Thyroid gland (tissue), 4 donors: ENCODE data around the gene TSEN34. TPM values are rescaled to one million over a fixed set of nuclear protein-coding genes. Genes with fewer than 3 reads are reported as not detected.
"Not testable (repeated sequence)": the region's sequence is repeated elsewhere in the genome, so short reads cannot be mapped to it uniquely, and the experiment has no call there.

Experiments
- DNase-seq, 2 donors: peaks; one replicate each; pipeline ENCODE4 v3.0.0-alpha.2; 2019
- H3K27ac ChIP-seq, 3 donors: fragments of 200-600 bp; sonication (generic); 1 replicate in 2 of 3; 2 replicates in 1 of 3; pipeline ENCODE4 v1.5.1; 2016 to 2019; ENCODE audit warnings: mild to moderate bottlenecking in 1 of 3, moderate library complexity in 1 of 3
- H3K27me3 ChIP-seq: fragments of 200-600 bp; sonication (generic); one replicate; pipeline ENCODE4 v1.5.1; 2019
- H3K36me3 ChIP-seq, 2 donors: fragments of 200-600 bp; sonication (generic); one replicate each; pipeline ENCODE4 v1.5.1; 2016 to 2019
- H3K4me1 ChIP-seq, 2 donors: fragments of 200-600 bp; sonication (generic); one replicate each; pipeline ENCODE4 v1.5.1; 2017 to 2019
- H3K4me3 ChIP-seq, 3 donors: fragments of 200-600 bp; sonication (generic); replicated peaks in 1 of 3; 1 replicate in 2 of 3; 2 replicates in 1 of 3; pipeline ENCODE4 v1.5.1; 2016; ENCODE audit warnings: mild to moderate bottlenecking in 1 of 3
- H3K9me3 ChIP-seq: fragments of 200-600 bp; sonication (generic); one replicate; pipeline ENCODE4 v1.5.1; 2017
- POLR2A ChIP-seq, 2 donors: fragments of 450-650 bp; IDR thresholded peaks; one replicate each; pipeline ENCODE4 v1.6.1; 2017; ENCODE audit warnings: antibody characterized with exemption in 2 of 2, mild to moderate bottlenecking in 2 of 2, moderate library complexity in 1 of 2
- WGBS, 2 donors: methylation state at CpG; one replicate each; pipeline ENCODE4 v1.1.5; 2017; 5-methylcytosine and 5-hydroxymethylcytosine counted together
- intact Hi-C: fragments of 100-400 bp; cut with DNase I; formaldehyde crosslinking; loops from one replicate; pipeline ENCODE4 v1.15.1; 2023
- total RNA-seq, 4 donors: library from RNA; depleted of rRNA; stranded (reverse); fragments of >200 nt; gene quantifications; one replicate each; pipeline ENCODE4 v1.2.3, GENCODE V29; 2016
- TF ChIP-seq, protein P1 (sequence below), 6 experiments: fragments of 200-600 bp in 3 of 6; fragments of 450-650 bp in 3 of 6; sonication (generic) in 3 of 6; IDR thresholded peaks; one replicate each; pipeline ENCODE4 v1.5.1; 2016 to 2019; ENCODE audit warnings: antibody characterized with exemption in 6 of 6, mild to moderate bottlenecking in 2 of 6, inconsistent platforms in 1 of 6, moderate library complexity in 1 of 6

The TSEN34 gene
- total RNA-seq, 4 donors from 2014 or later = 58.1 to 102 (median 82.0) TPM

DNA sequence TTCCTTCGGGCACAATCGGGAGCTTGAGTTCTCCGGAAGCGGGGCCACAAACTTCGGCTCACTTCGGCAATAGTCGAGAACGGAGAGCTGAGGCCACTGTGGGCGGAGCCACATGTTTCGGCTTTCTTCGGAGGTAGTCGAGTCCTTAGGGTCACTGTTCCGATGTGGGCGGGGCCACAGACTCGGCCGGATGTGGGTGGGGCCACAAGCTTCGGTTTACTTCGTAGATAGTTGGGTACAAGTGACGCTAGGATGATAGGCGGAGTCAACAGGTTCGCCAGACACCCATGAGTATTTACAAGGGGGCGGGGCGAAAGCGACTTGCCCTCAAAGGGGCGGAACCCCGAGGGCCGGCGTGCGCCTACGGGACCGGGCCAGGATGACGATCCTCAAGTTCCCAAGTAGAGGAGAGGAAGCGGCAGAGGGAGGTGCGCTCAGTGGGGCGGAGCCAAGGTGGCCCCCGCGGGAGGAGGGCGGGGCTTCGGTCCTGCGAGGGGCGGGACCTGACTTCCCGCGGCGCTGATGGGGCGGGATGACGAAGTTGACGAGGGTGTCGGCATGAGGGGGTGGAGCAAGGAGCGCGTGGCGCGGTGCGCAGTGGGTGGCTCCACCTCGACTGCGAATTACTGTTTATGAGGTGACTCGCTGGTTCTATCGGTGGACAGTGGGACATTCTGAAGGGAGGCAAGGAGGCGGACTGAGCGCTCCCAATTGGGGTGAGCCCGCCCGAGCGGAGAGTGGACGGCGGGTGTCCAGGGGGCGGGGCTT is 1.2 kb upstream of the TSEN34 start:
- H3K27ac ChIP-seq = peak overlapping the region; percentile 98 to 100 (median 99)
- WGBS, 2 donors = 2% methylated on average over 19 to 44 of the region's 65 CpGs
- TF ChIP-seq, protein P1, sequence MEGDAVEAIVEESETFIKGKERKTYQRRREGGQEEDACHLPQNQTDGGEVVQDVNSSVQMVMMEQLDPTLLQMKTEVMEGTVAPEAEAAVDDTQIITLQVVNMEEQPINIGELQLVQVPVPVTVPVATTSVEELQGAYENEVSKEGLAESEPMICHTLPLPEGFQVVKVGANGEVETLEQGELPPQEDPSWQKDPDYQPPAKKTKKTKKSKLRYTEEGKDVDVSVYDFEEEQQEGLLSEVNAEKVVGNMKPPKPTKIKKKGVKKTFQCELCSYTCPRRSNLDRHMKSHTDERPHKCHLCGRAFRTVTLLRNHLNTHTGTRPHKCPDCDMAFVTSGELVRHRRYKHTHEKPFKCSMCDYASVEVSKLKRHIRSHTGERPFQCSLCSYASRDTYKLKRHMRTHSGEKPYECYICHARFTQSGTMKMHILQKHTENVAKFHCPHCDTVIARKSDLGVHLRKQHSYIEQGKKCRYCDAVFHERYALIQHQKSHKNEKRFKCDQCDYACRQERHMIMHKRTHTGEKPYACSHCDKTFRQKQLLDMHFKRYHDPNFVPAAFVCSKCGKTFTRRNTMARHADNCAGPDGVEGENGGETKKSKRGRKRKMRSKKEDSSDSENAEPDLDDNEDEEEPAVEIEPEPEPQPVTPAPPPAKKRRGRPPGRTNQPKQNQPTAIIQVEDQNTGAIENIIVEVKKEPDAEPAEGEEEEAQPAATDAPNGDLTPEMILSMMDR (IDR thresholded peaks at IDR 0.05) = no peak
- TF ChIP-seq POLR2A (IDR thresholded peaks at IDR 0.05) = peak in 1 of 2 donors; percentile 71
- peak overlapping the region; percentile 10 to 94 (median 19) for H3K4me3 ChIP-seq
- H3K4me1 ChIP-seq = peaks cover 18 to 19% of the 10 kb centered on the region in 2 donors
- peak; percentile 100 for DNase-seq
- no peaks in the 10 kb centered on the region for H3K27me3 ChIP-seq
- intact Hi-C loops = no loop called here
- H3K9me3 ChIP-seq = no peaks in the 10 kb centered on the region
- peaks cover 0 to 9% of the 10 kb centered on the region in 2 donors for H3K36me3 ChIP-seq

DNA sequence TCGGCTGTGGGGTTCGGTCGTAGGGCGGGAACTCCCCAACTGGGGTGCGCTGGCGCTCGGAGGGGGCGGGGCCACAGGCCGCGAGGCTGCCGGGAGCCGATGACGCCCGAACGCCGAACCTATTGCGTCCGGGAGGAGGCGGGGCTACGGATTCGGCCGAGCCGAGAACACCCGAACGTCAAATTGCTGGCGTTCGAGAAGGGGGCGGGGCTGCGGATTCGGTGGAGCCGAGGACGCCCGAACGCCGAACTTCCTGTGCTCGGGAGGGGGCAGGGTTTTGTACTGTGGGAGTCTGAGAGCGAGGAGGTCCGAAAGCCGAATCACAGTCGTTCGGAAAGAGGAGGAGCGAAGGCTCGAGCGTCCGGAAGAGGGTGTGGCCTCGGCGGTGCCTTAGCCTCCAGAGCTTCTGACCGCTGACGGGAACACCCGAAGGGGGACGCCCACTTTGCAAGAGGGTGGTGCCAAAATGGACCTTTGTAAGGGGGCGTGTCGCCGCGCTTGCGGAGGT is 551 bp upstream of the TSEN34 start:
- no peak for TF ChIP-seq POLR2A (IDR thresholded peaks at IDR 0.05)
- TF ChIP-seq, protein P1 (IDR thresholded peaks at IDR 0.05) = no peak
- Histone ChIP-seq H3K9me3 (no peaks in the 10 kb centered on the region), H3K27ac (peak overlapping the region; percentile 98 to 100 (median 99)), H3K4me1 (peaks cover 18 to 19% of the 10 kb centered on the region in 2 donors), H3K27me3 (no peaks in the 10 kb centered on the region), H3K36me3 (peaks cover 0 to 9% of the 10 kb centered on the region in 2 donors), H3K4me3 (peak overlapping the region; percentile 71 to 94 (median 79))
- DNase-seq = peak; percentile 100
- WGBS, 2 donors = 0% methylated on average over 23 to 30 of the region's 56 CpGs
- intact Hi-C loops = no loop called here

DNA sequence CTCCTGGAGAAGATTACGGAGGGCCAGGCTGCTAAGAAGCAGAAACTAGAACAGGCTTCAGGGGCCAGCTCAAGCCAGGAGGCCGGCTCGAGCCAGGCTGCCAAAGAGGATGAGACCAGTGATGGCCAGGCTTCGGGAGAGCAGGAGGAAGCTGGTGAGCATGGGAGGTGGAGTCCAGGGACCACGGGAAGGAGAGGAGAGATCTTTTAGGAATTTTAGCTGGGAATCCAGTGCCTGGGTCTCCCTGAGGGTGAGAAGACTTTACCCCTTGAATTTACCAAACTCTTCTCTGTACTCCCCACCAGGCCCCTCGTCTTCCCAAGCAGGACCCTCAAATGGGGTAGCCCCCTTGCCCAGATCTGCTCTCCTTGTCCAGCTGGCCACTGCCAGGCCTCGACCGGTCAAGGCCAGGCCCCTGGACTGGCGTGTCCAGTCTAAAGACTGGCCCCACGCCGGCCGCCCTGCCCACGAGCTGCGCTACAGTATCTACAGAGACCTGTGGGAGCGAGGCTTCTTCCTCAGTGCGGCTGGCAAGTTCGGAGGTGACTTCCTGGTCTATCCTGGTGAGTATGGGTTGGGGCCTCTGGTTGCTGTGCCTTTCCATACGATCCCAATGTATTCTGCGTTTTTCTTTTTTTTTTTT is 824 bp downstream of the TSEN34 start:
- Histone ChIP-seq H3K4me3 (peak overlapping the region in 2 of 3 donors; percentile 79 to 94), H3K27me3 (no peaks in the 10 kb centered on the region), H3K36me3 (peaks cover 0 to 9% of the 10 kb centered on the region in 2 donors), H3K27ac (peak overlapping the region in 2 of 3 donors; percentile 99 to 100), H3K4me1 (peaks cover 18 to 19% of the 10 kb centered on the region in 2 donors), H3K9me3 (no peaks in the 10 kb centered on the region)
- TF ChIP-seq, protein P1 (IDR thresholded peaks at IDR 0.05) = no peak
- TF ChIP-seq POLR2A (IDR thresholded peaks at IDR 0.05) = no peak
- DNase-seq = no peak
- WGBS, 2 donors = 64 to 74% methylated on average over 18 to 19 of the region's 19 CpGs
- intact Hi-C loops = no loop called here

DNA sequence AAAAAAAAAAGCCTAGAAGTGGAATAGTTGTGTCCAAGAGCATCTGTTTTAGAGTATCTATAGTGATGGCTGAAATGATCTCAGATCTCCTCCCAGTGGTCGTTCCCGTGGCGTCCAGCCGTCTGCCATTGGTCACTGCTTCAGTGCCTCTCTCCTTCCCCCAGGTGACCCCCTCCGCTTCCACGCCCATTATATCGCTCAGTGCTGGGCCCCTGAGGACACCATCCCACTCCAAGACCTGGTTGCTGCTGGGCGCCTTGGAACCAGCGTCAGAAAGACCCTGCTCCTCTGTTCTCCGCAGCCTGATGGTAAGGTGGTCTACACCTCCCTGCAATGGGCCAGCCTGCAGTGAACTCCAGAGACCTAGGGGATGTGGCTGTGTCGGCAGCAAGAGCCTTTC is 1.9 kb downstream of the TSEN34 start:
- H3K27ac ChIP-seq = no peak overlapping the region
- WGBS, 2 donors = 94 to 96% methylated on average over 11 of the region's 11 CpGs
- intact Hi-C loops = no loop called here
- H3K36me3 ChIP-seq = peaks cover 0 to 9% of the 10 kb centered on the region in 2 donors
- DNase-seq = no peak
- peaks cover 17 to 18% of the 10 kb centered on the region in 2 donors for H3K4me1 ChIP-seq
- TF ChIP-seq, protein P1 (IDR thresholded peaks at IDR 0.05) = no peak
- no peak for TF ChIP-seq POLR2A (IDR thresholded peaks at IDR 0.05)
- H3K4me3 ChIP-seq = no peak overlapping the region
- no peaks in the 10 kb centered on the region for H3K27me3 ChIP-seq
- H3K9me3 ChIP-seq = no peaks in the 10 kb centered on the region

DNA sequence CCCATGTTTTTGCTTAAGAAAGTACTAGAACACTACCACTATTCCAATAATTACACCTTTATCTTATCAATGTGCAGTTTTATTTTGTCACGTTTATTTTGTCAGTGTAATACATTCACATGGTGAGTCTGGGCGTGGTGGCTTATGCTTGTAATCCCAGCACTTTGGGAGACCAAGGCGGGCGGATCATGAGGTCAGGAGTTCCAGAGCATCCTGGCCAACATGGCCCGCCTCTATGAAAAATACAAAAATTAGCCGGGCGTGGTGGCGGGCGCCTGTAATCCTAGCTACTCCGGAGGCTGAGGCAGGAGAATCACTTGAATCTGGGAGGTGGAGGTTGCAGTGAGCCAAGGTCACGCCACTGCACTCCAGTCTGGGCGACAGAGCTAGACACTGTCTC is 3.4 kb downstream of the TSEN34 start:
- H3K36me3 ChIP-seq, DNase-seq, H3K9me3 ChIP-seq, intact Hi-C loops, H3K4me3 ChIP-seq, H3K4me1 ChIP-seq, H3K27me3 ChIP-seq, H3K27ac ChIP-seq: not testable (repeated sequence)
- WGBS, 2 donors = 96 to 97% methylated on average over 12 of the region's 12 CpGs
